Activated CD8-positive, alpha-beta T cell treated with anti-CD3 and anti-CD28 coated beads, Interleukin-2, amount 10 ng/mL, durations not matched to agents 7 days and 5 days (primary cell): ENCODE results near the gene ASB1. TPM values are rescaled to one million over a fixed set of nuclear protein-coding genes. Genes with fewer than 3 reads are reported as not detected.
"Not testable (repeated sequence)": the region's sequence is repeated elsewhere in the genome, so short reads cannot be mapped to it uniquely, and the experiment has no call there.

Experiments used
- ATAC-seq: fragments of 150-1000 bp; cut with Tn5 transposase; one replicate; pipeline ENCODE4 v1.10.0; 2021; ENCODE audit warnings: moderate library complexity
- CTCF ChIA-PET: fragments of 350-600 bp; sonication (Branson Sonifier 250); formaldehyde crosslinking; loops from one replicate; lab custom pipeline; 2021; ENCODE audit warnings: antibody characterized with exemption; lab: Charles Lee
- POLR2A ChIA-PET: fragments of 350-600 bp; sonication (Branson Sonifier 250); formaldehyde crosslinking; loops from one replicate; lab custom pipeline; 2021; ENCODE audit warnings: antibody characterized with exemption; lab: Charles Lee
- DNase-seq: peaks from one replicate; pipeline ENCODE4 v3.0.0-alpha.2; 2020
- H3K27ac Mint-ChIP-seq: one replicate; pipeline ENCODE4 v1.8.0; 2021; ENCODE audit warnings: mild to moderate bottlenecking, mixed read lengths
- H3K27me3 Mint-ChIP-seq: one replicate; pipeline ENCODE4 v1.8.0; 2021; ENCODE audit warnings: low read depth, mixed read lengths
- H3K36me3 Mint-ChIP-seq: one replicate; pipeline ENCODE4 v1.8.0; 2021; ENCODE audit warnings: low read depth, mixed read lengths
- H3K4me1 Mint-ChIP-seq: one replicate; pipeline ENCODE4 v1.8.0; 2021; ENCODE audit warnings: low read depth, mixed read lengths
- H3K4me3 Mint-ChIP-seq: one replicate; pipeline ENCODE4 v1.8.0; 2021; ENCODE audit warnings: mild to moderate bottlenecking, mixed read lengths
- H3K9me3 Mint-ChIP-seq: one replicate; pipeline ENCODE4 v1.8.0; 2022; ENCODE audit warnings: mixed read lengths; ENCODE audit not compliant: insufficient read depth
- total RNA-seq, 2 experiments: library from RNA; stranded (reverse); gene quantifications; one replicate each; pipeline ENCODE4 v1.2.3, GENCODE V29; 2021

The ASB1 gene
- total RNA-seq, 2 experiments from 2014 or later: 27.9 to 31.0 TPM

DNA sequence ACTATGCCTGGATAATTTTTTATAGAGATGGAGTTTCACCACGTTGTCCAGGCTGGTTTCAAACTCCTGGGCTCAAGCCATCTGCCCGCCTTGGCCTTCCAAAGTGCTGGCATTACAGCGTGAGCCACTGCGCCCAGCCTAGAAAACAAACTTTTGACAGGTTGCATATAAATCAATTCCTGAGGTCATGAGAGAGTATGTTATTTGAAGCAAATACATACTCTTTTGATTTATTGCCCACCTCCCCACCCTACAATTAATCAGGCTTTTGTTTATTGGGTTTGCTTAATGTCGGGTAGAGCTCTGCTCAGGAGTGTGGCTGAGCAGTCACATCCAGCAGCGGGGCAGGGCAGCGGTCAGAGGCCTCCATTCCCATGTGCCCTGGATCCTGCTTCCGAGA is 37.9 kb upstream of the ASB1 start:
- Mint-ChIP-seq H3K4me3 (no peak overlapping the region), H3K27me3 (peaks cover 4% of the 10 kb centered on the region), H3K9me3 (no peaks in the 10 kb centered on the region), H3K4me1 (peaks cover 17% of the 10 kb centered on the region), H3K36me3 (no peaks in the 10 kb centered on the region), H3K27ac (no peak overlapping the region)
- ChIA-PET CTCF (no interaction called here), POLR2A (no interaction called here)
- ATAC-seq: no peak
- DNase-seq: no peak

DNA sequence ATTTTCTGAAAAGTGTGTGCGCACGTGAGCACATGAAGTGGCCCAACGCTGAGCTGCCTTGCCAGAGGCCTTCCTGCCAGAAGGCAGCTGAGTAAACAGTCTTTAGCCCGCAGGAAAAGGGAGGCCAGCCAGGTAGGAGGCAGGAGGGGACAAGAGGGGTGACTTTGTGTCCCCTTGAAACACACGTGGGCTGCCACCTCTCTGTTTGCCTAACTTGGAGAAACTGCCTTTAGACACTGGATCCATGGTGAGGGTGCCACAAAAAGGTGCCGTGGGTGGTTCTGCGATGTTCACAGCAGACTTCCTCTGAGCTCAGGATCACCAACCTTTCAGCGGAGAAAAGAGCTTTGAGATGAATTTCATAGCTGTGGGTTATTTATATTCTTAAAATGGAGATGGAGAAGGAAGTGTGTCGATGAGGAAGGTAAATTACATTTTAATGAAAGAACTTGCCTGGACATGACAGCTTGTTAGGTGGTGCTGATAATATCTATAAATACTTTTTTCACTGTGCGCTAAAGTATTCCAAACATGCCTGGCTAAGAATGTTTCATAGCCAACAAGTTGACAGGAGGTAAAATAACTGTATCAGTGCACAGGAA is 36.6 kb upstream of the ASB1 start:
- ChIA-PET POLR2A (no interaction called here), CTCF (interaction anchor here (1.7 kb wide), 1 partner anchor 19 kb away, joined by 6 read pairs; no protein-coding TSS in a partner anchor)
- DNase-seq (no peak), ATAC-seq (no peak)
- no peak overlapping the region for H3K4me3 Mint-ChIP-seq
- peaks cover 17% of the 10 kb centered on the region for H3K4me1 Mint-ChIP-seq
- H3K9me3 Mint-ChIP-seq: no peaks in the 10 kb centered on the region
- peaks cover 4% of the 10 kb centered on the region for H3K27me3 Mint-ChIP-seq
- H3K36me3 Mint-ChIP-seq: no peaks in the 10 kb centered on the region
- no peak overlapping the region for H3K27ac Mint-ChIP-seq

DNA sequence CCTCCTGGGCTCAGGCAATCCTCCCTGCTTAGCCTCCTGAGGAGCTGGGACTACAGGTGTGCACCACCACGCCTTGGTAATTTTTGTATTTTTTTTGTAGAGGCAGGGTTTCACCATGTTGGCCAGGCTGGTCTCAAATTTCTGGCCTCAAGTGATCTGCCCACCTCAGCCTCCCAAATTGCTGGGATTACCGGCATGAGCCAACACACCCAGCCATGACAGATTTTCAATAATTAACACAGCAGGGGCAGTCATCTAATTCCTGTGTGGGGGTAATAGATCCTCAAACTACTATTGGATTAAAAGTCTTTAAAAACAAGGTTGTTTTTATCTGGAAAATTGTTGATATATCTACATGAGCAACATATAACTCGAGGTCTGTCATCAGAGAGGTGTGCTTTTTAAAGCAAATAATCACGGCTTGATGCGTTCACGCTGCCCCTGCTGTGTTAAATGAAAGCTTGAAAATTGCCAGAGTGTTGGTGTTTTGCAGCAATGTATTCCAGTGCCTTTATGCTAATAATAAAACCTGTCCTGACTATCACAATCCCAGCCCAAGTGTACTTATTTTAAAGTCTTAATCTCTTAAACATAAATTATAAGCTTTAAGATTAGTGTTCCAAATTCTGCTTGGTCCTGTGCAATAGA is 35.6 kb upstream of the ASB1 start:
- Mint-ChIP-seq H3K27me3 (peaks cover 4% of the 10 kb centered on the region), H3K4me3 (no peak overlapping the region), H3K27ac (no peak overlapping the region), H3K4me1 (peaks cover 17% of the 10 kb centered on the region), H3K9me3 (no peaks in the 10 kb centered on the region), H3K36me3 (no peaks in the 10 kb centered on the region)
- POLR2A ChIA-PET: no interaction called here
- CTCF ChIA-PET: interaction anchor here (1.0 to 1.7 kb wide), 2 partner anchors 15 to 20 kb away, joined by 3 to 6 read pairs; no protein-coding TSS in a partner anchor
- DNase-seq (no peak), ATAC-seq (no peak)

DNA sequence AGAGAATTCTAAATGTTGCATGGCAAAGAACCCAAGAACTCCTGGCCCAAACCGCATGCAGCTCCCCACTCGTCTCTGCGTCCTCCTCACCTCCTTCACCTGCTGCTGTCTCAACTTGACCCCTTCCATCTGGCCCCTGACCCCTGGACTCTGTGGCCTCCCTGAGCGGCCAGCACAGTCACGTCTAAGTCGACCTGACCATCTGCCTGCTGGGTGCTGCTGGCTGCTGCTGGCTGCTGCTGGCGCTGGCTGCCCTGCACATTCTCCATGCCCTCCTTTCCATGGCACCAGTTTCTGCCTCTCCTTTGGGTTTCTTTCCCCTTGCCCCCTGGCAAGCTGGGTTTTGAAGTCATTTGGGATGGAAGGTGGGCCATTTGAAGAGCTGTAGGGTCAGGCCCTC is 30.1 kb upstream of the ASB1 start:
- ATAC-seq: no peak
- Mint-ChIP-seq H3K4me1 (no peaks in the 10 kb centered on the region), H3K27me3 (peaks cover 4% of the 10 kb centered on the region), H3K9me3 (no peaks in the 10 kb centered on the region), H3K27ac (no peak overlapping the region), H3K4me3 (no peak overlapping the region), H3K36me3 (no peaks in the 10 kb centered on the region)
- DNase-seq: no peak
- CTCF ChIA-PET: no interaction called here
- POLR2A ChIA-PET: no interaction called here

DNA sequence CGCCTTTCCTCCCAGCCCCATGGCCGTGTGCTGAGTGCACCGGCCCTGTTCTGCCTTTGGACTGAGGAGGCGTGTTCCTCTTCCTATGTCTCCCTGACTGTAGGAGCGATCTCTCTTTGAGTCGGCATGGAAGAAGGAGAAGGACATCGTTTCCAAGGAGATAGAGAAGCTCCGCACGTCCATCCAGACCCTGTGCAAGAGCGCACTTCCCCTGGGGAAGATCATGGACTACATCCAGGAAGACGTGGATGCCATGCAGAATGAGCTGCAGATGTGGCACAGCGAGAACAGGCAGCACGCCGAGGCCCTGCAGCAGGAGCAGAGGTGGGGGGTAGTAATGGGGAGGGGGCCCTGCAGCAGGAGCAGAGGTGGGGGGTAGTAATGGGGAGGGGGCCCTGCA is 29.4 kb upstream of the ASB1 start:
- ATAC-seq: no peak
- CTCF ChIA-PET: no interaction called here
- no peaks in the 10 kb centered on the region for H3K4me1 Mint-ChIP-seq
- DNase-seq: no peak
- POLR2A ChIA-PET: no interaction called here
- no peaks in the 10 kb centered on the region for H3K36me3 Mint-ChIP-seq
- H3K9me3 Mint-ChIP-seq: no peaks in the 10 kb centered on the region
- peaks cover 2% of the 10 kb centered on the region for H3K27me3 Mint-ChIP-seq
- H3K27ac Mint-ChIP-seq: no peak overlapping the region
- no peak overlapping the region for H3K4me3 Mint-ChIP-seq

DNA sequence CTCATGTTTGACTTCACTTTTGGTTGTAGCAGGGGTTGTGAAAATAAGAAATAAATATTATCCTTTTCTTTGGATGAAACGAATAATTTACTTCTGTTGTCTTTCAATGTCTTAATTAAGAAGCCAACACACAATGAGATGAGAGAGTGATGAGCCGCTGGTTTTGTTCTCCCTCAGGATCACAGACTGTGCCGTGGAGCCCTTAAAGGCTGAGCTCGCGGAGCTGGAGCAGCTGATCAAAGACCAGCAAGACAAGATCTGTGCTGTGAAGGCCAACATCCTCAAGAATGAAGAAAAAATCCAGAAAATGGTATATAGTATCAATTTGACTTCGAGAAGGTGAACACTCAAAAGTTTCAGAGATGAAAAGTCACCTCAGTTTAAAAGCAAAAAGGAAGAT is 28.1 kb upstream of the ASB1 start:
- ATAC-seq: no peak
- no peak for DNase-seq
- Mint-ChIP-seq H3K4me1 (no peaks in the 10 kb centered on the region), H3K4me3 (no peak overlapping the region), H3K36me3 (no peaks in the 10 kb centered on the region), H3K27me3 (no peaks in the 10 kb centered on the region), H3K27ac (no peak overlapping the region), H3K9me3 (no peaks in the 10 kb centered on the region)
- ChIA-PET CTCF (no interaction called here), POLR2A (no interaction called here)

DNA sequence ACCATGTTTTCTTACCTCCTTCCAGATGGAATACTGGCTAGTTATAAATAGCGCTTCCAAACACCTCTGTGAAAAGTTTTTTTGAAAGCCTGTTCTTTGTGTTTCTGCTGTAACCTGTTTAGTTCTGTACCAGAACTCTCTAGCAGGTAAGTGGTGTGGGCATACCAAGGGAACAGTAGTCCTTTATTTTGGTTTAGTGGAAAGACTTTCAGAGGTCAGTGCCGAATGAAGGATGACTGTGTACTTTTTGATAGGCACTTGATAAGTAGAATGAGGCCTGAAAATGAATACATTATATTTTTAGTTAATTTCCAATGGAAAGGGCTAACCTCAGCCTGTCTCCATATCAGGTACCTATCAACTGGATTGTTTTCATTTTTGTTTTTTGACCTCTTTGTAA is 27.6 kb upstream of the ASB1 start:
- CTCF ChIA-PET: no interaction called here
- no peak for DNase-seq
- Mint-ChIP-seq H3K27me3 (no peaks in the 10 kb centered on the region), H3K9me3 (no peaks in the 10 kb centered on the region), H3K36me3 (no peaks in the 10 kb centered on the region), H3K4me3 (no peak overlapping the region), H3K4me1 (no peaks in the 10 kb centered on the region), H3K27ac (no peak overlapping the region)
- POLR2A ChIA-PET: no interaction called here
- no peak for ATAC-seq

DNA sequence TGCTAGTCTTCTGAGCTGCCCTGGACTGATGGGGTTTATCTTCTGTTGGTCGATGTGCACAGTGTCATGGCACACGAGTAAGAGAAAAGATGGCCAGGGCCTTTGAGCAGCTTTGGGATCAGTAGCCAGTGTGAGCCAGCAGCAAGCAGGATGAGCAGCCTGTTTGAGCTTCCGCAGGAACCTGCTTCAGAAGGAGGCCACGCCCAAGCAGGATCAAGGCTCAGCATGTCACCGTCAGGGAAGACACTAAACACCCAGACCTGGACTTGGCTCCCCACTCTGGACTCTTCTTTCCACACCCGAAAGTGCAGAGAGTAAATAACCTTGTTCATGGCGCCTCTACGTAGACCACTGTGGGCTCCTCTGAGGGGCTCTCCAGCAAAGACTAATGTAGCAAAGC is 25.2 kb upstream of the ASB1 start:
- H3K36me3 Mint-ChIP-seq: no peaks in the 10 kb centered on the region
- peaks cover 9% of the 10 kb centered on the region for H3K4me1 Mint-ChIP-seq
- no peaks in the 10 kb centered on the region for H3K9me3 Mint-ChIP-seq
- H3K27ac Mint-ChIP-seq: no peak overlapping the region
- CTCF ChIA-PET: interaction anchor here (0.7 kb wide), 1 partner anchor 31 kb away, joined by 5 read pairs; no protein-coding TSS in a partner anchor
- no peaks in the 10 kb centered on the region for H3K27me3 Mint-ChIP-seq
- no peak for ATAC-seq
- no peak overlapping the region for H3K4me3 Mint-ChIP-seq
- POLR2A ChIA-PET: no interaction called here
- DNase-seq: no peak

DNA sequence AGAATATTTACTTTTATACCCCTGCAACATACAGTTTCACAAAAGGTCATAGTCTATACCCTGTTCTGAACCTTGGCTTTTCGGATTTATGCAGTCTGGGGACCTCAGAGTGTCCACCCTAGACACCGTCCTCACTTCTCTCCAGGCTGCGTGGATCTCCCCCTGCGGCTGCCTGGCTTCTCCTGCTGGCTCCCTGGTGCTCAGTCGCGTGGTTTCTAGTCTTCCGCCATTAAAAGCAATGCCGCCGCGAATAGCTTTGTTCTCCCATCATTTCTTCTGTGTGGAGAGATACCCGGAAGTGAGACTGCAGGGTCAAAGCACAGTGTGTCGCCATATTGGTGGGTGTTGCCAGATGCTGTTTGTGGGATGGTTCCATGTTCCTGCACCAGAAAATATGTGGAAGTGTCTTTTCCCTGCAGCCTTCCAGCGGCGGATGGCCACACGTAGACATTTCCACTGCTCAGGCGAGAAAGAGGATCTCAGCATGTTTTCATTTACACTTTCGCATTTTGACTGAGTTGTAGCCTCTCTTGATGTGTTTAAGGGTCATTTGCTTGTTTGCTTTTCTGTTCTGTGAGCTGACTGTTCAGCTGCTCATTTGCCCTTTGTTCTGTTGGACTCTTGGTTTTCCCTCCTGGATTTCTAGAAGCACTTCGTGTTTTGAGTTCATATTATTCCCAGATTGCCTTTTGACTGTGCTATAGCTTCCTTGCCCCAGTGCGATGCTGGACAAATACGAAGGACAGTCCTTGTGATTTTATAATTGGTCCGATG is 22.9 kb upstream of the ASB1 start:
- Mint-ChIP-seq H3K4me3 (no peak overlapping the region), H3K27me3 (no peaks in the 10 kb centered on the region), H3K36me3 (no peaks in the 10 kb centered on the region), H3K4me1 (peaks cover 9% of the 10 kb centered on the region), H3K9me3 (no peaks in the 10 kb centered on the region), H3K27ac (no peak overlapping the region)
- ChIA-PET CTCF (no interaction called here), POLR2A (interaction anchor here (0.7 kb wide), 1 partner anchor 1319 kb away, joined by 4 read pairs; no protein-coding TSS in a partner anchor)
- DNase-seq (no peak), ATAC-seq (no peak)

DNA sequence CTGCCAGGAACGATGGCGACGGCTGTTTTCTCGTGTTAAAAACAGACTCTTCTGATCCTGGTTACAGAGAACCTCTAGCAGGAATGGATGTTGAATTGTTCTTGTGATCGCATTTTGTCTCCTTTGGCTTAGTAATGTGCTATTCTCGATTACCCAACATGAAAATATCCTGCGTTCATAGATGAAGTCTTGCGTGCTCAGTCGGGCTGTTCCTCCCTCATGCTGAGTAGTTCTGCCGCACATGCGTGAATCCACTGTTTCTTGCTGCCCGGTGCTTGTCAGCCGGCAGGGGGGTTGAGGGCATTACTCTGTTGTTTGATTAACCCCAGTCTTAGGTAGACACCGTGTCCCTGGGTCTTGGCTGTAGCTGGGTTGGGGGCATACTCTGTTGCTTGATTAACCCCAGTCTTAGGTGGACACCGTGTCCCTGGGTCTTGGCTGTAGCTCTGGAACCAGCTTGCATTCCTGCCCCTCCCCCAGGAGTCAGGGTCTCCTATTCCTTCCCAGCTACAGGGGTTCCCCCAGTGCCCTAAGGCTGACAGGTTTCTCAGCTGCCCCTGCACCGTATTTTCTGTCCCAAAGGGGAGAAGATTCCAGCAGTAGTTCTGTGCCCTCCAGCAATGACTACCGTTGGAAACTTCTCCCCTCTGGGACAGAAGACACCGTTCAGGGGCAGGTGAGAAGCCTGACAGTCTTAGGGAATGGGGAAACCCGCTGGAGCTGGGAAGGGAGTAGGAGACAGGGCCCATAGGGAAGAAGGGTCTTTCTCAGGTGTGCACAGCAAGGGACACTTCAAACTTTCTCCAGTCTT is 22.1 kb upstream of the ASB1 start:
- H3K4me3 Mint-ChIP-seq: no peak overlapping the region
- POLR2A ChIA-PET: interaction anchor here (0.7 kb wide), 1 partner anchor 1320 kb away, joined by 4 read pairs; no protein-coding TSS in a partner anchor

DNA sequence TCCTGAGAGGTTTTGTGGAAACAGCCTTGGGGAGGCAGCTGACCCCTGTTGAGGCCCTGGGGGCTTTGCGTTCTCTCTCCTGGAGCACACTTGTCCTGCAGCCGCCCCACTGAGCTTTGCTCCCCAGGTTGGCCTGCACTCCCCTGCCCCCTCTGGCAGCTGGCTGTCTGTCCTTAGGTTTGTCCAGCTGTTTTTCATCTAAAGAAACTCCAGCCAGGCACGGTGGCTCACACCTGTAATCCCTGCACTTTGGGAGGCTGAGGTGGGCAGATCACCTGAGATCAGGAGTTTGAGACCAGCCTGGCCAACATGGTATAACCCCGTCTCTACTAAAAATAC is 21.5 kb upstream of the ASB1 start:
- H3K27ac Mint-ChIP-seq, POLR2A ChIA-PET: not testable (repeated sequence)
- CTCF ChIA-PET: interaction anchor here (0.7 kb wide), 1 partner anchor 9 kb away, joined by 3 read pairs; no protein-coding TSS in a partner anchor

More for the DNA sequence above, 22.1 kb upstream of the ASB1 start:
- no peak overlapping the region for H3K27ac Mint-ChIP-seq
- no peak for DNase-seq
- no peak for ATAC-seq
- no peaks in the 10 kb centered on the region for H3K27me3 Mint-ChIP-seq
- no peaks in the 10 kb centered on the region for H3K36me3 Mint-ChIP-seq
- peaks cover 9% of the 10 kb centered on the region for H3K4me1 Mint-ChIP-seq
- no peaks in the 10 kb centered on the region for H3K9me3 Mint-ChIP-seq
- CTCF ChIA-PET: interaction anchor here (0.7 kb wide), 1 partner anchor 10 kb away, joined by 3 read pairs; no protein-coding TSS in a partner anchor

More for the DNA sequence above, 21.5 kb upstream of the ASB1 start:
- not testable (repeated sequence) for DNase-seq, H3K27me3 Mint-ChIP-seq, H3K4me1 Mint-ChIP-seq, H3K36me3 Mint-ChIP-seq, ATAC-seq, H3K9me3 Mint-ChIP-seq, H3K4me3 Mint-ChIP-seq
